ENCODE measurements around the gene INPP5A. TPM values are rescaled to one million over a fixed set of nuclear protein-coding genes. Genes with fewer than 3 reads are reported as not detected.

Gene INPP5A
- total and polyA plus RNA-seq, 2 of the 13 experiments (the other 11 are each of a cell fraction or from before 2014, with no cell fraction given): 17.5 to 37.9 TPM

- no peak for TF ChIP-seq THAP9 (CRISPR knock-in tag; IDR thresholded peaks at IDR 0.05; ENCODE audit: borderline replicate concordance)
- no peak for TF ChIP-seq GATAD1 (CRISPR knock-in tag; IDR thresholded peaks at IDR 0.05)
- no peak for TF ChIP-seq ZBTB49 (CRISPR knock-in tag; IDR thresholded peaks at IDR 0.05; ENCODE audit: borderline replicate concordance)
- no peak for TF ChIP-seq MTA3 (CRISPR knock-in tag; IDR thresholded peaks at IDR 0.05)
- TF ChIP-seq ZNF646 (CRISPR knock-in tag; IDR thresholded peaks at IDR 0.05): peak; percentile 79; the same call in 1 of the 2 replicates
These were observed 21.5 kb upstream of the INPP5A start (continued) for GRCh38 chr10:132515811-132516726.

Data from HepG2 (cell line).